Measurements from ENCODE around the gene RAB11FIP5. TPM values are rescaled to one million over a fixed set of nuclear protein-coding genes. Genes with fewer than 3 reads are reported as not detected.

RAB11FIP5 gene
- total and polyA plus RNA-seq, 10 of the 15 experiments (the other 5 are each of a cell fraction or from before 2014, with no cell fraction given), result 0.03 to 0.20 (median 0.06) TPM; not detected in 6

- no peak for TF ChIP-seq CUX1 (IDR thresholded peaks at IDR 0.05; ENCODE audit: insufficient replicate concordance, low read depth, low read length)
- TF ChIP-seq IKZF1 (conservative IDR thresholded peaks at IDR 0.05), result no peak
- TF ChIP-seq HDGF (IDR thresholded peaks at IDR 0.05), result no peak
- no peak for TF ChIP-seq SP1 (IDR thresholded peaks at IDR 0.05; ENCODE audit: low read depth, low read length)
- TF ChIP-seq RUNX3 (IDR thresholded peaks at IDR 0.05; ENCODE audit: low read length), result no peak
- TF ChIP-seq POU2F2 (IDR thresholded peaks at IDR 0.05; ENCODE audit: borderline replicate concordance, low read depth, low read length), result no peak
- TF ChIP-seq SKIL (IDR thresholded peaks at IDR 0.05; ENCODE audit: low read depth, poor library complexity, severe bottlenecking), result no peak
- TF ChIP-seq ZNF24 (IDR thresholded peaks at IDR 0.05), result no peak
- no peak for TF ChIP-seq PRDM15 (CRISPR knock-in tag; IDR thresholded peaks at IDR 0.05)
Observed at GRCh38 chr2:73037947-73038585, 74.7 kb downstream of the RAB11FIP5 start (continued).
